CMK (cell line): ENCODE measurements around the gene MGMT.

Experiments
- DNase-seq: peaks from one replicate; pipeline ENCODE4 v3.0.0-alpha.2; 2010; ENCODE audit warnings: low read depth

The MGMT gene

DNA sequence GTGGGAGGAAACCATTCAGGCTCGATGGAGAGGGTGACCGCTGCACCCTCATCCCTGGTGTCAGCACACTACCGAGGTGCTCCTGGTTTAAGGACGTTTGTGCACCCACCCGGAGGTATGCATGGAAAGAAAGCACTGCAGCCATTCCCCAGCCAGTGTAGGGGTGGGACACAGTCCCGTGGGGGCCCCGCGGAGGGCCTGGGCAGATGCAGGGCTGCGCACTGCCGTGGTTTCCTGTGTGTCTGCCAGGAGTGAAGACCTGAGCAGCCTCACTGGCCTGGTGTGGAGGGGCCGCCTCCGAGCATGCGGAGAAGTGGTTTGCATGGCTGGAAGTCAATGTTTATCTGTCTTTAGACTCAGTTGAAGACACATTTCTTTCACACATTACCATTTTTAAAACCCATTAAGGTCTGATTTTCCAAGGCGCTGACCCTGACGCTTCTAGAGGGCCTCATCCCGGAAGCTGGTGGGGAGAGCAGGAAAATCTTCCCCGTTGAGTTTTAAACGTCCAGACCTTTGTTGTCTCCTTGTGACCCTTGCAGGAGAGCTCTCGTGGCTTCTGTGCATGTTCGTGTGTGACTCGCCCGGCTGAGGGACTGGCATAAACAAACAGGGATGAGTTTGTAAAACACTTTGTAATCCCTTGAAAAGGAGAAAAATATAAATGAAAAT is 188.1 kb downstream of the MGMT start:
- no peak for DNase-seq

DNA sequence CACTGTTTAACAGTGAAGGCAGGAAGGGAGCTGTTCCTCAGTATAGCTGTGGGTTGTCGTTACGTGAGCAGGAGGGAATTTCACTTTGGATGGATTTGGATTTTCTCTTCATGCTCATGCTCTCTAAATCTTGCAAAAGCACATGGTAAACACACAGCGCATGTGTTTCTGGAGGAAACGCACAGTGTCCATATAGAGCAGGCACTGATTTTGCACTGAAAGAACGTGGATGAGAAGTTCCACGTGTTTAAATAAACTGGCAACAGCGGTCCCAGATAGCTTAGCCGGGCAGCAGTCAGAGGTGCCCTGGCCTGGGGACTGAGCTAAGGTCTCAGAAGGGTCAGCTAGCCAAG is 188.6 kb downstream of the MGMT start:
- no peak for DNase-seq

DNA sequence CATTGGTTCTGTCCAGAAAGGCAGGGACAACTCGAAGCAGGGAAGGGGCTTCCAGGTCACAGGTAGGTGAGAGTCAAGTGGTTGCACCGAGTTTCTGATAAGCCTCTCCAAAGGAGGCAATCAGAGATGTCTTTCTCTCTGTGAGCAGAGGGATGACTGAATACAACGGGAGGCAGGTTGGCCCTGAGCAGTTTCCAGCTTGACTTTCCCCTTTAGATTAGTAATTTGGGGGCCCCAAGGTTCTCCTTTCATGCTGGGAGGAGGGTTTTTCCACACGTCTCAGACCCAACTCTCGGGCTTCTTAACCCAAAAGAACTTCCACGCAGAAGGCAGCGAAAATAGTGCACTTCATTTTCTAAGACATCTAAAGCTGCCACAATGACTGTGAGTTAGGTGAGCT is 189.6 kb downstream of the MGMT start:
- DNase-seq, result no peak

DNA sequence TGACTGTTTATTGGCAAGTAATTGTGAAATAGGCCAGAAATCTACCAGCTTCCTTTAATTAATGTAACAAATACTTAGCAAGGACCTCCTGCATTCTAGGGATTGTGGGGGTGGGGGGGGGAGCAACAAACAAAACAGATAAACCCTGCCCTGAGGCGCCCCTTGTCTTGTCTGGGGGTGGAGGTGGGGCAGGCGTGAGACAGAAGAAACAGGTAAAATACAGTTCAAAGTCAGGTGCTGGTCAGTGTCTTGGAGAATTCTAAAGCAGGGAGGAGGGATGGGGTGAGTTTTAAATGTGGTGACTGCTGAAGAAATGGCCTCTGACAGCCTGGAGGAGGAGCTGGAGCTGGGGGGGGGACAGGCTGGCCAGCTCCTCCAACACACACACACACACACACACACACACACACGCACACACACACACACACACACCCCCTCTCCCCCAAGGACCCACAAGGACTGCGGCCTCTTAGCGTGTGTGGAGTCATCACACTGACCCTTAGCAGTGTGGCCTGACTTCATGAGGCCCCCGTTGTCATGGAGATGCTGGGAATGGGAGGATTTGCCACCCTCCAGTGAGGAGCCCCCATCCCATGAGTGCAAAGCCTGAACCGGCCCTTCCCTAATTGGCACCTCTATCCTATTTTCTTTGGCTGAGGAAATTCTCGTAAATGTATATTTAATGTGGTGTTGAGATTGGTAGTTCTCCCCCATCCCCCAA is 190.4 kb downstream of the MGMT start:
- DNase-seq, result no peak

DNA sequence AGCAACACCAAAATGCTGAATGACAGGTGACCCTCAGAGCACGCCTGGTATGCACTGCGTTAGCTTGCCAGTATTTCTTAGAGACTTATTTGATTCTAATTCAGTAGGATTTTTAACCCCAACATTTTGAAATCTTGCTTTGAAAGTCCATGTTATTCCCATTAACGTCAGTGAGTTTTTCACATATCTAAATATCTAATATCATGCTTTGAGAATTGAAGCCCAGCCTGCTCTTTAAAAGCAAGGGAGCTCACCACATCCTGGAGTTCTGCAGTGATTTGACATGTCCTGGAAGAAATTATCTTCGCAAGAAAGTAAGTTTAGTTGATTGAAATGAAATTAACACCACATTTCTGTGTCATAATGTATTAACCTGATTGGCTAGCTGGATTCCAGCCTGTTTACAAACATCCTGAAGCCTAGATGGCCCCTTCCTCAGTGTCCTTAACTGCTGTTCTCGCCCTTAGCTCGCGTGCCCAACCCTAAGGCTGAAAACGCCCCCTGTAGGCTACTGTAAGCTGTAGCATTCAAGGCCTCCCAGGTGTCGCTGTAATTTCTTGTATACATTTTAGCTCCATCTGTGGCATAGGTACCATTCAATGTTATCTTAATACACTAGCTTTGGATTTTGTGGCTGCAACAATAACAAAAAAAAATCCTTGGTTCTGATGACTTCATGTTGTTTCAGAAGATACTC is 191.5 kb downstream of the MGMT start:
- no peak for DNase-seq

DNA sequence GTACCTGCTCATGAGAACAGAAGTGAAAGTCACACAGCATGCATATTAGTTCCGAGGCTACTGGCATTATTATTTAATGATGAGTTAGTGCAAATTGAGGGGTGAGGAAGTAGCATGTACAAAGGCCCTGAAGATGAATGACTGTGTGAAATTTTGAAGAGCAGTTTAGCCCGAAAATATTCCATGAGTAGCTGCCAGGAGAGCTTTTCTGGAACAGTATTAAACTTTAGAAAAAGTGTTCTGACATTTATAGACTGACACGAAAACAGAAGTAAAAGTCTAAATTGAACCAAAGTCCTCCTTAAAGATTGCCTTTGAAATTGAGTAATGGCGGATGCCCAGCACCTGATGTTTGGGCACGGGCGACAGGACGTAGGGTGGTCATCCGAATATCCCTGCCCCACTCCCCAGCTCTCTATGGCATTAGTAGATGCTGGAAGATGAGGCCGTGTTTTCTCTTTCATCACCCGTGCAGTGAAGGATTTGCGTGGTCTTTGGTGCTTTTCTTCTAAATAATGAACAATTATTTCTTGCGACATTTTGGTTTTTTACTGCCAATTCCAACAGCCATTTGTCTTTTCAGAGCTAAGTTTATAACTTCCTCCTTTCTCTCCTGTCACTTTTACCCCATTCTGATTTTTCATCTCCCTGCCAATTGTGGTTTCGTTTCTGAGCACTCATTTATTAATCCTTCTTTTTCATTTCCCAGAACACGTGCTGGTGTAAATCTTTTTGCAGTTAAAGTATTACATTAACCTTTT is 192.6 kb downstream of the MGMT start:
- DNase-seq, result no peak

DNA sequence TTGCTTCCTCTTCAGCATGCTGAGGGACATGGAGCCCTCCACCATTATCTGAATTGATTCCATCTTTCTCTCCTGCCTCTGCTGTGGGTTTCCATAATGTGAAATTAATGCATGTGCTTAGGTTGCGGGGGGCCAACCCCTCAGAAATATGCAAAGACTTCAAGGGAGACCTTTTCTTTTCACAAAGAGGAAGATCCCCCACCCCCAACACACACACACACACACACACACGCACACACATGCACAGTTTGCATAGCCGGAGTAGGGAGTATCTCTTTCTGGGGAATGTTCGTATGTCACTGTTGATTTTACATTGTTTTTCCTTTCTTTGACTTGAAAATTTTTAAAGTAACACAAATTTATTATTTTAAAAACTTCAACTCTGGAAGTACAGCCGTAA is 193.5 kb downstream of the MGMT start:
- no peak for DNase-seq

DNA sequence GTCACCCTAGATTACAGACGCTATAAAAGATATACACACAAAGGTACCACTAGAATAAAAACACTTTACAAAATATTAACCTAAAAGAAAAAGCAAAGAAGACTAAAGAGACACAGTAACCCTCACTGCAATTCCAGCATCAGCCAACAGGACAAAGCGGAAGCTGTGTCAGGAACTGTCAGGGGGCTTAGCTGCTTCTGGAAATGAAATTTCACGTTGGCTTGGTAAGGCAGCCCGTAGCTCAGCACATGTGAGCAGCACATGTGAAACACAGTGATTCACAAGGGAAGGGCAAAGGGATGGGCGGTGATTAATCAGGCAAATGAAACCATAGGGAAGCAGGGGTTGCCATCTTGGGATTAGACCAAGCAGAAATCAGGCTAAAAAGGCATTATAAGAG is 195.4 kb downstream of the MGMT start:
- no peak for DNase-seq

DNA sequence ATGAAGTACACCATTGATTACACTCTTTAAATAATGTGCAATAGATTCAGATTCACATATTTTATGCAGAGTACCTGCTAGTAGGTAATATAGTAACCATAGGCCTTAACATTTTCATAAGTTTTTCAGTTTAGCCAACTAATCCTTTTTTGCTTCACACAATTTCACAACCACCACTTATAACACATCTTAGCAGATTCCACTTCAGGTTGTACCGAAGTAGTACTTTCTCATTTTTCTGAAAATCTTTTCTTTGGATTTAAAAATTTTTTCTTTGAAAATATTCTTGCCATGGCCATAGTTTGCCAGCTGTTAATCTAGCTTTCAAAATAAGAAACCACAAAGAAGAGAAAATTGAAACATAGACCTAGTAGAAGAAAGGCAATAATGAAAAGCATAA is 203.1 kb downstream of the MGMT start:
- no peak for DNase-seq

DNA sequence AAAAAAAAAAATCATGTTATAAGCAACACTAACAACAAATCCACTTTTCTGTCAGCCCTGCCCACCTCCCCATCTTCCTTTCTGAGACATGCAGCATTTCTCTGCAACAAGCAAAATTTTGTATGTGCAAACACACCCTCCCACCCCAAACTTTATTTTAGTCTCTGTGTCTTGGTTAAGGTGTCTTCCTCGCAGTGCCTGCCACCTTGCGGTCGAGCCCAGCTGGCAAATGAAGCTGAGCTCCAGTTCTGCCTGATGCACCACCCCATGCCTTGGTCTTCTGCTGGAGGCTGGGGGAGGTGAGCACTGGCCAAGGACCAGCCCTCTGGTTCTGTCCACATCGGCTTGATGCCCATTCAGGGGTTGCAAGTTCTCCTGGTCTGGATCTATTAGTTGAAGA is 206.3 kb downstream of the MGMT start:
- DNase-seq, result no peak

DNA sequence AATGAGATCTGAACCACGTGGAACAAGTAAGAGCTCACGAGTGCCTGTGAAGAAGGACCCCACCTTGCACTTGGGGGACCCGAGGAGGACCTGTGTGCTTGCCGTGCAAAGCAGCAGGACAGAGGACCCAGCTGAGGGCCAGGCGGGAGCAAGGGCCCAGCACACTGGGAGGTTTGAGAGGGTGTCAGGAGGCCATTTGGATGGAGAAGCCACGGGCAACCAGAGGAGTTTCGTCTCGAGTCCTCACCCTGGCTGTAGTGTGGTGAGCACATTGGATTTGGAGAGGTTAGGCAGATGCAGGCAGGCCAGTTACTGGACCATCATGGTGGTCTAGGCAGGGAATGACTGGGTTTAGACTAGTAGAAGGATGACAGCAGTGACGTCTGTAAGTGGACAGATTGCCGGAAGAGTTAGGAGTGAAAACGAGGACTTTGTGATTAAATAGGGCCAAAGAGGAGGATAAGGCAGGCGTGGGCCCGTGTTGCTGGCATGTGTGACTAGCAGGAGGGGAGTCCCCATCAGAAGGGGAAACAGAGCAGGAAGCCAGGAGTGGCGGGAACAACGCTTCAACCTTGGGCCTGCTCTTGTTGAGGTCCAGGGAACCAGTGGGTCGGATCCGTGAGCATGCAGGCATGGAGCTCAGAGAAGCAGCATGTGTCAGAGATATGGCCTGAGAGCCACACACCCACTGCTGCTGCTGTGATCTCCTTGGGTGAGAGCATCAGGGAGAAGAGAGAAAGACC is 208.2 kb downstream of the MGMT start:
- no peak for DNase-seq

DNA sequence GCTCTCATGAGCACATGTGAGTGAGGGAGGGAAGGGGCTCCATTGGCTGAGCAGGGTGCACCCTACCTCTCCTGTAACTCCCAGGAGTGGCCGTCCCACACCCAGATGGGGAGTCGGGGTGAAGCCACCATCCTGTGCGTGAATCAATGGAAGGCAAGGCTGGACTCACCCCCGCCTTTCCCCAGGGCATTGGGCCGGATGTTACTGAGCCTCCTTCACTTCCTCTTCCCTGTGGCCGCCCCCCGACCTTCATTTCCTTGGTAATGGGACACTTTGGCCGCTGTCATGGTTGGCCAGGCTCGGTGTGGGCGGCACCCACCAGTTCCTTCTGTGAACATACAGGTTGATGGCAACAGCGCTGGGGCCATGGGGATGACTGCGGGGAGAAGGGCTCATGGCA is 209.0 kb downstream of the MGMT start:
- no peak for DNase-seq

DNA sequence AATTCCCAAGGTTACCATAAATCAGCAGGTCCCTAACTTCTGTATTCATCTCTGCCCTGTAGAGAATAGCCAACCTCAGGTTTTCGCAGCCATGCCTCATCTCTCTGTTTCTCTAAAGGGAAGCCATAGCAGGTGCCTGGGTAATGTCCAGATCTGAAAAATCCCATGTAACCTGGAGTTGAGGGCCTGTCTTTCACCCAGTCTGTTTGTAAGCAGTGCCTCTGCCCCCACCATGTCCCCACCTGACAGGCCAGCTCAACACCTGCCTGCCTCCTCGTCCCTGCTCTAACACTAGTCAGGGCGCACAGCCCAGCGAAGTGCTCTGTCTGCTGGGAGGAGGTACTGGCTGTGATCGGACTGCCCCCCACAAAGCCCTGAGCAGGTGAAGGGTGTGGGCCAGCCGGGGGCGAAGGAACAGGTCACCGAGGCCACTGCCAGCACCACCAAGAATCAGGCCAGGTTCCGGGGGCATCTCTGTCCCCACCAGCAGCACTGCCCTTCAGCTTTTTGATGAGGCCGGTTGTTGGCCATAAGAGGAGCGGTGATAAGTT is 210.4 kb downstream of the MGMT start:
- no peak for DNase-seq

DNA sequence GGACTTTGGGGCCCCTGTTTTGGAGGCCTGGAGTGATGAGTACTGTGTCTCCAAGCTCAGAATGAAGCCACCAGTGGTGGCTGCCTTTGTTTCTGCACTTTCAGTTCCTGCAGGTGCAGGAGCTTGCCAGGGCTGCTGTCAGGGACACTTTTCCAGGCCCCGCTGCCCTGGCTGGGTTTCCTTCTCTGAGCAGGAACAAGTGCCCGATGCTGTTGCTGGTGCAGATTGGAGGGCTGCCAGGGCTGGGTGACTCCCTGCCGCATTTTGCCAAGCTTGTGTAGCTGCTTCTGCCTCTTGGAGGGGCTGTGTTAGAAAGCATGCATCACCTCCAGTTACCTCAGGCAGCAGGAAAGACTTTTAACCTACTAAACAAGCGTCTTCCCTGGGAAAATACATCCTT is 211.1 kb downstream of the MGMT start:
- no peak for DNase-seq

DNA sequence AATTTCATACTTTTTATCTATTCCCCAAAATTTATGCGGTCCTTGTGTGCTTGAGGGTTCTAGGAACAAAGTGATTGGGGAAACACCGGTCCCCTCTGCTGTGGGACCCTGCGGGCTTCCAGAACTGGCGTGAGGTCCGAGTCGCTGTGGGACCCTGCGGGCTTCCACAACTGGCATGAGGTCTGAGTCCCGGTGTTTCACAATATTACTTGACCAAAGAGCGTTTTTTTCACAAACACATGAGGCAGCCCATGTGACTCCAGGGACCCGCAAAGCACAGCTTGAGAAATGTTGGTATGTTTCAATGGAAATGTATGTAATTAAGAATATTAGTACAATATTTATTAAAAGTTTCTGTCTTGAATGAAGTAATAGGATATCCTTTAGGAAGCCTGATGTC is 212.2 kb downstream of the MGMT start:
- no peak for DNase-seq

DNA sequence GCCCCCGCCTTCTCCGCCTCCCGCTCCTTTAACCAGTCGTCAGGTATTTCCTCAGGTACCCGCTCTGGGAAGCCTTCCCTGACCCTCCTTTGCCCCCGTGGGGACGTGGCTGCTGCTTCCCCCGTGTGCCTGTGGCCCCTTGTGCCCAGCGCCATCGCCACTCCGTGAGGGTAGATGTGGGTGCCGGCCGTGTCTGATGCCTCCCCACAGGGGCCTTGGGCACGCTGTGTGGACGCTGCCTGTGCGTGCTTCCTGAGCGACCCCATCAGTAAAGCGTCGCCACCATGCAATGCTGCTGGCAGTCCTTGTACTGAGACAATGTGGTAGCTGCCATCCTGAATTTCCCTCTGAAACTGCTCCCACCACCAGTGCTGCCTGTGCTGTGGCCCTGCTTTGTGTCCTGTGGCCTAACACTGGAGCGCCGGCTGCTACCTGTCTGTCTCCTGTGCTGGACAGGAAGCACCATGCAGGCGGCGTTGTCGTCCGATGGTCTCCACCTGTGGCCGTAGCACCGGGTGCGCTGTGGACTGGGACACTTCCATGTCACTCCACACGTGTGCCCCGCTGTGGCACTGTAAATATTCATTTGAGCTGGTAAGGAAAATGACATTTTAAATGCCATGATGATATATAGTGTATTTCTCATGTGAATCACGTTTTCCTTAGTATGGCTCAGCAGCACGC is 213.8 kb downstream of the MGMT start:
- no peak for DNase-seq

DNA sequence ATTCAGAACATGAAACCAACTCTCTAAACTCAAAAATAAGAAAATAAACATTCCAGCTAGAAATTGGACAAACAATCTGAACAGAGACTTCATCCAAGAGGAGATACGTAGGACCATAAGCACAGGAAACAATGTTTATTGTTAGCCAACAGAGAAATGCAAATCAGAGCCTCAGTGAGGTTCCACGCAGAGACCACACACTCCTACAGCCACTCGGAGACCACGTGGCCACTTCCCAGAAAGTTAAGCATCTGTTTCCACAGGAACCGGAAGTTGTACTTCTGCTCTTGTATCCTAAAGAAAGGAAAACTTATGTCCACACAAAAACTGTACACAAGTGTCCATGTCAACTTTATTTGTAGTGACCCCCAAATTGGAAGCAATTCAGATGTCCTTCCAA is 214.8 kb downstream of the MGMT start:
- no peak for DNase-seq

DNA sequence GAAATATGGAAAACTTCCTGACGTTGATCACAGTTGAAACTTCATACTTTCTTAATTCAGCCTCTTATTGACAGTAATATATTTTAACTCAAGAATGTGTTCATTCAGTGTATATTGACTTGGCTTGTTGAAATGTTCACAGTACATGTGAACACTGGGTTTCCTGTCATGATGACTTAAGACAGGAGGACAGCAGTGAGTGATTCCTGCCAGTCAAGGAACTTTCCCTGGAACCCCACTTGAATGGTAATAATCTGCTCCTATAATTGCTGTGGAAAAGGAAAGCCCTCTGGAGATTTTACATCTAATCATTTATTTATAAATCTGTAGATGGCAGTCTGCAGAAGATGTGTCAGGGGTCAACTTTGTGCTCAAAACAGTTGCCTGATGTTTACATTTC is 216.5 kb downstream of the MGMT start:
- no peak for DNase-seq

DNA sequence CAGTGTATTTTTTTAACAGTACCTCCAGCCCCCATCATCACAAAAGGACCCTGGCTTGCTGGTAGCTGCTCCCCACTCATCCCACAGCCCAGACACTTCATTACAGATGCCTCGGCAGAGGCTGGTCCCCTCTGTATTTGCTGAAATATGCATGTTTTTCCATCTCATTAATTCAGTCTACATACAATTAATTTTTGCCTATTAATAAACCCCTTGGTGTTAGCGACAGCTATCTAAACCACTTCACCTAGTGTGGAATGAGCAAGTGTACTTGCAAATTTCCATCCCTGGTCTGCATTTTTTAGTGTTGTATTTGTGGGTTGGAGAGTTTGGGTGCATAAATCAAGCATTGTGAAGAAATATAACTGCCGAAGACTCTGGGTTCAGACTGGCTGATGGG is 216.9 kb downstream of the MGMT start:
- DNase-seq, result no peak

DNA sequence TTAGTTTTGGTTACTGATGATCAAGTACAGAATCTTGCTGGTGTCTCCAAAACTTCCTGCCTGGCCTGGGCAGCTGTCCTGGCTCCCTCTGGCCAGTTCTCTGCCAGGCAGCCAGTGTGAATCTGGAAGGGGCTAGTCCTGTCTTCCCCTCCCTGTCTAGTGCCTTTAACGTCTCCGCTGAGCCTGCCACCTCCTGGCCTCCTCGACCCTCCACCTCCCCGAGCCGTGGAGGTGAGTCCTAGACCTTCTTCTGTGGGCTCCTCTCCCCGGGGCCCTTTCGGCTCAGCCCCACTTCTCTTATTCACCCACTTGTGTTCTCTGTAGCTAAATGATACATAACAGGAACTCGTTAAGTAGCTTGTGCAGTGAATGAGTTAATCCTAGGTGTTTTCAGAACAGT is 218.2 kb downstream of the MGMT start:
- no peak for DNase-seq

DNA sequence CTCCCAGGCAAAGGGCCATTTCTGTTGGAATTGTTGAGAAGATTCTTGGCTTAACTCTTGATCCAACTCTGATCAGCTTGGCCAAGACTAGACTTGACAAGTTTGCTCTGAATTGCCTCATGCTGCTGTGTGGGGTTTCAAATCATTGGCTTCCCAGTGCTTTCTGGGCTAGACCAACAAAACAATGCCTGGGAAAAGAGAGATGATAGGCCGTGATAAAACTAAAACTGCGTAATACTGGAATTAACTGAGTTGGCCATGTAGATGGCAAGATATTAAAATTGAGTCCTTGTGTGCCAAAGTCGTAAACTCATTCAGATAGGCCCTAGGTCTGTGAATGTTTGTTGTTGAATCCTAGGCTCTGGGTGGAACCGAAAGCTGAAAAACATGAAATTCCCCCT is 222.6 kb downstream of the MGMT start:
- DNase-seq, result no peak
